ENCODE measurements around the gene NBAS.

- TF ChIP-seq POLR2A (IDR thresholded peaks at IDR 0.05; ENCODE audit: low read depth, low read length) (no peak), TAF1 (IDR thresholded peaks at IDR 0.05; ENCODE audit: borderline replicate concordance, low read depth, low read length) (no peak)
These were observed 229.3 kb downstream of the NBAS start for GRCh38 chr2:15331787-15332186.

All from GM12892 (cell line).